Upper lobe of left lung (tissue), 6 donors: ENCODE data around the gene ZNF480. TPM values are rescaled to one million over a fixed set of nuclear protein-coding genes. Genes with fewer than 3 reads are reported as not detected.
A peak's percentile ranks its signal among the peaks of the same experiment; 100 is the strongest.

ENCODE experiments used
- ATAC-seq, 2 donors: fragments of 200-7000 bp; cut with Tn5 transposase; one replicate each; pipeline ENCODE4 v1.9.1; 2022; ENCODE audit warnings: mild to moderate bottlenecking in 2 of 2, moderate library complexity in 2 of 2; ENCODE audit not compliant: low FRiP score in 2 of 2
- DNase-seq, 2 donors: peaks; one replicate each; pipeline ENCODE4 v3.0.0-alpha.2; 2019 to 2020
- H3K27ac ChIP-seq, 4 donors: fragments of 200-600 bp; sonication (generic); one replicate each; pipeline ENCODE4 v1.5.1; 2016 to 2019
- H3K27me3 ChIP-seq, 4 donors: fragments of 200-600 bp; sonication (generic); one replicate each; pipeline ENCODE4 v1.5.1; 2017 to 2019
- H3K36me3 ChIP-seq, 4 donors: fragments of 200-600 bp; sonication (generic); one replicate each; pipeline ENCODE4 v1.5.1; 2016 to 2019
- H3K4me1 ChIP-seq, 4 donors: fragments of 200-600 bp; sonication (generic); one replicate each; pipeline ENCODE4 v1.5.1; 2018 to 2019
- H3K4me3 ChIP-seq, 4 donors: fragments of 200-600 bp; sonication (generic); one replicate each; pipeline ENCODE4 v1.5.1; 2017 to 2019; ENCODE audit warnings: mild to moderate bottlenecking in 2 of 4, moderate library complexity in 1 of 4
- H3K9me3 ChIP-seq, 4 donors: fragments of 200-600 bp; sonication (generic); one replicate each; pipeline ENCODE4 v1.5.1; 2018 to 2019
- EP300 ChIP-seq, 4 donors: sonication (generic); formaldehyde crosslinking; IDR thresholded peaks; one replicate each; pipeline ENCODE4 v1.5.1; 2017; ENCODE audit warnings: antibody characterized with exemption in 4 of 4, control low read depth in 2 of 4
- POLR2A ChIP-seq, 4 donors: fragments of 450-650 bp; IDR thresholded peaks; one replicate each; pipeline ENCODE4 v1.5.1; 2016 to 2017; ENCODE audit warnings: antibody characterized with exemption in 4 of 4, mild to moderate bottlenecking in 2 of 4
- POLR2AphosphoS5 ChIP-seq, 2 donors: sonication (generic); formaldehyde crosslinking; IDR thresholded peaks; one replicate each; pipeline ENCODE4 v1.5.1; 2017; ENCODE audit warnings: antibody characterized with exemption in 2 of 2
- WGBS, 2 donors: methylation state at CpG; one replicate each; pipeline ENCODE4 v1.1.5; 2017 to 2018; 5-methylcytosine and 5-hydroxymethylcytosine counted together
- total RNA-seq, 6 donors: library from RNA; depleted of rRNA in 4 of 6; stranded (reverse); fragments of >200 nt in 4 of 6; gene quantifications; one replicate each; pipeline versions ENCODE4 v1.1.0 to v1.2.1, GENCODE V29; 2016 to 2021
- TF ChIP-seq, protein P1 (sequence below), 6 experiments: fragments of 450-650 bp in 4 of 6; fragments of 200-600 bp in 2 of 6; sonication (generic) in 2 of 6; IDR thresholded peaks; one replicate each; pipeline ENCODE4 v1.5.1; 2016 to 2019; ENCODE audit warnings: antibody characterized with exemption in 6 of 6
- donor health status: DM: no; HTN: no; CAD: no; lungs with moderate emphysema.
- donor health status: DM: no; HTN: yes; CAD: no; lungs with severe emphysema.

ZNF480 gene
- total RNA-seq, 6 donors from 2014 or later, result 2.7 to 13.6 (median 8.4) TPM

GRCh38 chr19:52270266-52270885 is 26.6 kb upstream of the ZNF480 start:
- Histone ChIP-seq H3K4me3 (peak overlapping the region; percentile 81 to 97 (median 90)), H3K4me1 (peaks cover 12 to 19% (median 16%) of the 10 kb centered on the region in 4 donors), H3K27me3 (no peaks in the 10 kb centered on the region), H3K36me3 (peaks cover 0 to 8% (median 3%) of the 10 kb centered on the region in 4 donors), H3K27ac (peak overlapping the region; percentile 98 to 100 (median 98)), H3K9me3 (peaks cover 0 to 11% (median 0%) of the 10 kb centered on the region in 4 donors)
- WGBS, 2 donors, result 9 to 12% methylated on average over 10 to 11 of the region's 11 CpGs
- peak in 1 of 2 donors; percentile 34 for ATAC-seq
- no peak for TF ChIP-seq POLR2A (IDR thresholded peaks at IDR 0.05)
- peak in 1 of 2 donors; percentile 10 for TF ChIP-seq POLR2AphosphoS5 (IDR thresholded peaks at IDR 0.05)
- TF ChIP-seq, protein P1, sequence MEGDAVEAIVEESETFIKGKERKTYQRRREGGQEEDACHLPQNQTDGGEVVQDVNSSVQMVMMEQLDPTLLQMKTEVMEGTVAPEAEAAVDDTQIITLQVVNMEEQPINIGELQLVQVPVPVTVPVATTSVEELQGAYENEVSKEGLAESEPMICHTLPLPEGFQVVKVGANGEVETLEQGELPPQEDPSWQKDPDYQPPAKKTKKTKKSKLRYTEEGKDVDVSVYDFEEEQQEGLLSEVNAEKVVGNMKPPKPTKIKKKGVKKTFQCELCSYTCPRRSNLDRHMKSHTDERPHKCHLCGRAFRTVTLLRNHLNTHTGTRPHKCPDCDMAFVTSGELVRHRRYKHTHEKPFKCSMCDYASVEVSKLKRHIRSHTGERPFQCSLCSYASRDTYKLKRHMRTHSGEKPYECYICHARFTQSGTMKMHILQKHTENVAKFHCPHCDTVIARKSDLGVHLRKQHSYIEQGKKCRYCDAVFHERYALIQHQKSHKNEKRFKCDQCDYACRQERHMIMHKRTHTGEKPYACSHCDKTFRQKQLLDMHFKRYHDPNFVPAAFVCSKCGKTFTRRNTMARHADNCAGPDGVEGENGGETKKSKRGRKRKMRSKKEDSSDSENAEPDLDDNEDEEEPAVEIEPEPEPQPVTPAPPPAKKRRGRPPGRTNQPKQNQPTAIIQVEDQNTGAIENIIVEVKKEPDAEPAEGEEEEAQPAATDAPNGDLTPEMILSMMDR (IDR thresholded peaks at IDR 0.05), result no peak
- TF ChIP-seq EP300 (IDR thresholded peaks at IDR 0.05), result no peak
- DNase-seq, result peak in 1 of 2 donors; percentile 32

GRCh38 chr19:52273301-52273700 is 23.7 kb upstream of the ZNF480 start:
- 86 to 100% methylated on average over 2 of the region's 2 CpGs for WGBS, 2 donors
- no peak overlapping the region for H3K27ac ChIP-seq
- no peak for TF ChIP-seq POLR2A (IDR thresholded peaks at IDR 0.05)
- TF ChIP-seq, protein P1 (IDR thresholded peaks at IDR 0.05), result no peak
- TF ChIP-seq EP300 (IDR thresholded peaks at IDR 0.05), result no peak
- TF ChIP-seq POLR2AphosphoS5 (IDR thresholded peaks at IDR 0.05), result no peak
- peaks cover 12 to 19% (median 16%) of the 10 kb centered on the region in 4 donors for H3K4me1 ChIP-seq
- no peak for ATAC-seq
- H3K27me3 ChIP-seq, result no peaks in the 10 kb centered on the region
- peaks cover 0 to 28% (median 0%) of the 10 kb centered on the region in 4 donors for H3K9me3 ChIP-seq
- H3K36me3 ChIP-seq, result peaks cover 0 to 8% (median 3%) of the 10 kb centered on the region in 4 donors
- no peak overlapping the region for H3K4me3 ChIP-seq
- no peak for DNase-seq

GRCh38 chr19:52274191-52274590 is 22.8 kb upstream of the ZNF480 start:
- Histone ChIP-seq H3K9me3 (peaks cover 0 to 28% (median 0%) of the 10 kb centered on the region in 4 donors), H3K36me3 (peaks cover 0 to 8% (median 5%) of the 10 kb centered on the region in 4 donors), H3K27ac (no peak overlapping the region), H3K4me1 (peaks cover 10 to 15% (median 13%) of the 10 kb centered on the region in 4 donors), H3K4me3 (no peak overlapping the region), H3K27me3 (no peaks in the 10 kb centered on the region)
- DNase-seq (no peak), ATAC-seq (no peak)
- WGBS, 2 donors, result 66 to 96% methylated on average over 5 of the region's 5 CpGs
- TF ChIP-seq POLR2AphosphoS5 (IDR thresholded peaks at IDR 0.05) (no peak), POLR2A (IDR thresholded peaks at IDR 0.05) (no peak)

GRCh38 chr19:52275988-52276387 is 21.0 kb upstream of the ZNF480 start:
- no peak overlapping the region for H3K27ac ChIP-seq
- ATAC-seq, result no peak
- TF ChIP-seq POLR2A (IDR thresholded peaks at IDR 0.05) (no peak), EP300 (IDR thresholded peaks at IDR 0.05) (no peak), POLR2AphosphoS5 (IDR thresholded peaks at IDR 0.05) (no peak)
- TF ChIP-seq, protein P1 (IDR thresholded peaks at IDR 0.05), result no peak

GRCh38 chr19:52277471-52277870 is 19.5 kb upstream of the ZNF480 start:
- H3K27me3 ChIP-seq, result no peaks in the 10 kb centered on the region

More at GRCh38 chr19:52275988-52276387, 21.0 kb upstream of the ZNF480 start:
- Histone ChIP-seq H3K27me3 (no peaks in the 10 kb centered on the region), H3K36me3 (peaks cover 0 to 8% (median 5%) of the 10 kb centered on the region in 4 donors), H3K4me3 (no peak overlapping the region), H3K9me3 (peaks cover 0 to 38% (median 2%) of the 10 kb centered on the region in 4 donors), H3K4me1 (peaks cover 4 to 6% (median 5%) of the 10 kb centered on the region in 4 donors)
- DNase-seq, result no peak
- WGBS, 2 donors, result 91 to 92% methylated on average over 5 of the region's 5 CpGs

More at GRCh38 chr19:52277471-52277870, 19.5 kb upstream of the ZNF480 start:
- DNase-seq, result no peak
- no peak overlapping the region for H3K27ac ChIP-seq
- 78 to 87% methylated on average over 6 of the region's 6 CpGs for WGBS, 2 donors
- H3K9me3 ChIP-seq, result peaks cover 0 to 50% (median 3%) of the 10 kb centered on the region in 4 donors
- H3K36me3 ChIP-seq, result peaks cover 0 to 15% (median 7%) of the 10 kb centered on the region in 4 donors
- no peak for ATAC-seq
- TF ChIP-seq POLR2AphosphoS5 (IDR thresholded peaks at IDR 0.05) (no peak), EP300 (IDR thresholded peaks at IDR 0.05) (no peak), POLR2A (IDR thresholded peaks at IDR 0.05) (no peak)
- TF ChIP-seq, protein P1 (IDR thresholded peaks at IDR 0.05), result no peak
- no peaks in the 10 kb centered on the region for H3K4me1 ChIP-seq
- no peak overlapping the region for H3K4me3 ChIP-seq
